HepG2 (cell line): ENCODE data around the gene PPP4R2. TPM values are rescaled to one million over a fixed set of nuclear protein-coding genes. Genes with fewer than 3 reads are reported as not detected.
A peak's percentile ranks its signal among the peaks of the same experiment; 100 is the strongest.

Experiments used
- ASH2L ChIP-seq: fragments of 300-600, 200-600 bp; sonication (generic); IDR thresholded peaks from 2 replicates; pipeline ENCODE4 v1.7.0; 2017; ENCODE audit warnings: low read depth, mild to moderate bottlenecking, moderate library complexity, mixed read lengths, low read length; ENCODE audit not compliant: insufficient read length
- BCL6 ChIP-seq: IDR thresholded peaks from 2 replicates; pipeline ENCODE4 v1.6.1; 2016; ENCODE audit warnings: missing genetic modification reagents, missing compliant biosample characterization
- CREM ChIP-seq, 2 experiments: sonication (generic) in 1 of 2; formaldehyde crosslinking in 1 of 2; IDR thresholded peaks; 2 replicates each; pipeline versions ENCODE4 v1.4.0 to v1.6.1; 2016 to 2020; ENCODE audit warnings: antibody characterized with exemption in 1 of 2, mild to moderate bottlenecking in 1 of 2, missing genetic modification reagents in 1 of 2
- DRAP1 ChIP-seq: IDR thresholded peaks from 2 replicates; pipeline ENCODE4 v1.6.1; 2016; ENCODE audit warnings: missing genetic modification reagents, missing compliant biosample characterization
- HMGA1 ChIP-seq: sonication (generic); formaldehyde crosslinking; conservative IDR thresholded peaks from 2 replicates; pipeline ENCODE4 v1.4.0; 2020; ENCODE audit warnings: missing genetic modification reagents
- KLF15 ChIP-seq: sonication (generic); formaldehyde crosslinking; IDR thresholded peaks from 2 replicates; pipeline ENCODE4 v1.8.1; 2023; ENCODE audit warnings: borderline replicate concordance, mild to moderate bottlenecking, inconsistent platforms, missing genetic modification reagents, mixed read lengths
- KLF6 ChIP-seq: IDR thresholded peaks from 2 replicates; pipeline ENCODE4 v1.8.0; 2016; ENCODE audit warnings: missing biosample characterization, missing genetic modification reagents
- POLR2AphosphoS5 ChIP-seq: IDR thresholded peaks from 2 replicates; pipeline ENCODE4 v1.6.1; 2012; ENCODE audit warnings: low read depth, low read length
- PRMT3 ChIP-seq: sonication (generic); formaldehyde crosslinking; IDR thresholded peaks from 2 replicates; pipeline ENCODE4 v1.8.1; 2022; ENCODE audit warnings: low read depth, mild to moderate bottlenecking, moderate library complexity, missing genetic modification reagents, borderline replicate concordance
- SIN3A ChIP-seq: IDR thresholded peaks from 2 replicates; pipeline ENCODE4 v1.6.1; 2011; ENCODE audit warnings: low read depth, mild to moderate bottlenecking, control low read depth, low read length, borderline replicate concordance
- SP5 ChIP-seq: IDR thresholded peaks from 2 replicates; pipeline ENCODE4 v1.6.1; 2016; ENCODE audit warnings: low read depth, borderline replicate concordance
- ZBTB4 ChIP-seq: sonication (generic); formaldehyde crosslinking; IDR thresholded peaks from 2 replicates; pipeline ENCODE4 v1.4.0; 2020; ENCODE audit warnings: missing genetic modification reagents, mild to moderate bottlenecking, borderline replicate concordance
- ZMYM2 ChIP-seq: sonication (generic); formaldehyde crosslinking; IDR thresholded peaks from 2 replicates; pipeline ENCODE4 v1.8.0; 2022; ENCODE audit warnings: mild to moderate bottlenecking, missing genetic modification reagents
- ZNF281 ChIP-seq: sonication (generic); formaldehyde crosslinking; IDR thresholded peaks from 2 replicates; pipeline ENCODE4 v1.4.0; 2020; ENCODE audit warnings: missing genetic modification reagents, borderline replicate concordance
- ZNF678 ChIP-seq: sonication (generic); formaldehyde crosslinking; IDR thresholded peaks from 2 replicates; pipeline ENCODE4 v1.4.0; 2020; ENCODE audit warnings: mild to moderate bottlenecking, missing genetic modification reagents
- ZNF784 ChIP-seq: sonication (generic); formaldehyde crosslinking; IDR thresholded peaks from 2 replicates; pipeline ENCODE4 v1.5.1; 2020; ENCODE audit warnings: missing genetic modification reagents, mild to moderate bottlenecking, borderline replicate concordance
- ZNF841 ChIP-seq: sonication (generic); formaldehyde crosslinking; IDR thresholded peaks from 2 replicates; pipeline ENCODE4 v1.8.1; 2023; ENCODE audit warnings: missing genetic modification reagents, borderline replicate concordance
- ZNF883 ChIP-seq: sonication (generic); formaldehyde crosslinking; IDR thresholded peaks from 2 replicates; pipeline ENCODE4 v1.5.1; 2020; ENCODE audit warnings: mild to moderate bottlenecking, missing genetic modification reagents; ENCODE audit errors: not compliant biosample characterization
- polyA plus RNA-seq, 8 experiments: library from polyadenylated mRNA; depleted of rRNA in 3 of 8; stranded (reverse) in 7 of 8; unstranded in 1 of 8; fragments of >200 nt; fragmentation: Illumina TruSeq in 4 of 8; extraction: Trizol in 4 of 8; gene quantifications; 2 replicates each; pipeline versions ENCODE4 v1.2.1 to v1.2.3, GENCODE V29; 2011 to 2016; ENCODE audit warnings: low read depth in 4 of 8, missing spikeins in 1 of 8, mixed read lengths in 1 of 8; ENCODE audit not compliant: insufficient read depth in 1 of 8
- total RNA-seq, 5 experiments: library from RNA; depleted of rRNA; stranded (reverse); fragments of >200 nt; fragmentation: Illumina TruSeq; extraction: Trizol; gene quantifications; 2 replicates each; pipeline ENCODE4 v1.2.3, GENCODE V29; 2016; ENCODE audit warnings: low read depth in 1 of 5
- TF ChIP-seq, protein P1 (sequence below): IDR thresholded peaks from 2 replicates; pipeline ENCODE4 v1.6.1; 2018; ENCODE audit warnings: missing genetic modification reagents, mild to moderate bottlenecking, missing compliant biosample characterization
- TF ChIP-seq, protein P2 (sequence below): sonication (generic); formaldehyde crosslinking; IDR thresholded peaks from 2 replicates; pipeline ENCODE4 v1.5.0; 2020; ENCODE audit warnings: missing genetic modification reagents

The PPP4R2 gene
- total and polyA plus RNA-seq, 2 of the 13 experiments (the other 11 are each of a cell fraction or from before 2014, with no cell fraction given): 22.3 to 161 TPM

DNA sequence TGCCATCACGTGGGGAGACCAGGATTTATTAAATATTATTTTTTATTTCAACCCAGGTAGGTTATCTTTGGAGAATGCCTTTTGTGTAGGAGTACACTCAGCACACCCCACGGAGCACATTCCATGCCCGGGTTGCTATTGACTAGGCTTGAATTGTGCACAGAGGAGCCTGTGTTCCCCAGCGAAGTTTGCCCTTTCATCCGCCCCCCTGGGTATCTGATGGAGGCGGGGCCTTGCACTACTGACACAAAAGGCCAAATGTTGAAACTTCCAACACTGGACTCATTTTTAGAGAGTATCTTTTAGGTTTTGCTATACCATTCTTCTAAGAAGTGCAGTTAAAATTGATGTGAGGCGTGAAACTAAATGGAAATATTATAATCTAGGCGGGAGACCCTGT lies 39.3 kb upstream of the PPP4R2 start (continued):
- TF ChIP-seq ZBTB4: no peak
- TF ChIP-seq KLF15 (CRISPR knock-in tag): no peak
- TF ChIP-seq ASH2L: peak; percentile 78
- peak; percentile 79; the same call in 1 of the 2 replicates for TF ChIP-seq CREM (IDR thresholded peaks at IDR 0.05)
- TF ChIP-seq CREM (CRISPR knock-in tag; IDR thresholded peaks at IDR 0.05): no peak
- peak; percentile 33; the same call in 1 of the 2 replicates for TF ChIP-seq DRAP1 (CRISPR knock-in tag)
- TF ChIP-seq ZNF841 (CRISPR knock-in tag): no peak
- TF ChIP-seq, protein P1, sequence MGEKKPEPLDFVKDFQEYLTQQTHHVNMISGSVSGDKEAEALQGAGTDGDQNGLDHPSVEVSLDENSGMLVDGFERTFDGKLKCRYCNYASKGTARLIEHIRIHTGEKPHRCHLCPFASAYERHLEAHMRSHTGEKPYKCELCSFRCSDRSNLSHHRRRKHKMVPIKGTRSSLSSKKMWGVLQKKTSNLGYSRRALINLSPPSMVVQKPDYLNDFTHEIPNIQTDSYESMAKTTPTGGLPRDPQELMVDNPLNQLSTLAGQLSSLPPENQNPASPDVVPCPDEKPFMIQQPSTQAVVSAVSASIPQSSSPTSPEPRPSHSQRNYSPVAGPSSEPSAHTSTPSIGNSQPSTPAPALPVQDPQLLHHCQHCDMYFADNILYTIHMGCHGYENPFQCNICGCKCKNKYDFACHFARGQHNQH (CRISPR knock-in tag): peak; percentile 57; the same call in 1 of the 2 replicates
- TF ChIP-seq ZNF678: no peak
- no peak for TF ChIP-seq SIN3A
- no peak for TF ChIP-seq HMGA1
- TF ChIP-seq ZNF883 (CRISPR knock-in tag): no peak
- no peak for TF ChIP-seq ZNF784
- TF ChIP-seq, protein P2, sequence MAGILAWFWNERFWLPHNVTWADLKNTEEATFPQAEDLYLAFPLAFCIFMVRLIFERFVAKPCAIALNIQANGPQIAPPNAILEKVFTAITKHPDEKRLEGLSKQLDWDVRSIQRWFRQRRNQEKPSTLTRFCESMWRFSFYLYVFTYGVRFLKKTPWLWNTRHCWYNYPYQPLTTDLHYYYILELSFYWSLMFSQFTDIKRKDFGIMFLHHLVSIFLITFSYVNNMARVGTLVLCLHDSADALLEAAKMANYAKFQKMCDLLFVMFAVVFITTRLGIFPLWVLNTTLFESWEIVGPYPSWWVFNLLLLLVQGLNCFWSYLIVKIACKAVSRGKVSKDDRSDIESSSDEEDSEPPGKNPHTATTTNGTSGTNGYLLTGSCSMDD: no peak
- TF ChIP-seq ZMYM2 (CRISPR knock-in tag): no peak
- no peak for TF ChIP-seq PRMT3 (CRISPR knock-in tag)
- peak; percentile 63 for TF ChIP-seq ZNF281 (CRISPR knock-in tag)
- TF ChIP-seq BCL6: peak; percentile 72
- TF ChIP-seq SP5: peak; percentile 97
- TF ChIP-seq KLF6 (CRISPR knock-in tag): no peak
- TF ChIP-seq POLR2AphosphoS5: peak; percentile 33; the same call in 1 of the 2 replicates
